GM18873 (cell line): ENCODE measurements around the gene MYO15A.
"Not testable (repeated sequence)": the region's sequence is repeated elsewhere in the genome, so short reads cannot be mapped to it uniquely, and the experiment has no call there.

Experiments used
- ATAC-seq: cut with Tn5 transposase; IDR thresholded peaks from one replicate; pipeline ENCODE4 v1.9.1; 2021; ENCODE audit warnings: mild to moderate bottlenecking, moderate library complexity, moderate number of reproducible peaks; ENCODE audit not compliant: unreplicated experiment, low FRiP score

The MYO15A gene

DNA sequence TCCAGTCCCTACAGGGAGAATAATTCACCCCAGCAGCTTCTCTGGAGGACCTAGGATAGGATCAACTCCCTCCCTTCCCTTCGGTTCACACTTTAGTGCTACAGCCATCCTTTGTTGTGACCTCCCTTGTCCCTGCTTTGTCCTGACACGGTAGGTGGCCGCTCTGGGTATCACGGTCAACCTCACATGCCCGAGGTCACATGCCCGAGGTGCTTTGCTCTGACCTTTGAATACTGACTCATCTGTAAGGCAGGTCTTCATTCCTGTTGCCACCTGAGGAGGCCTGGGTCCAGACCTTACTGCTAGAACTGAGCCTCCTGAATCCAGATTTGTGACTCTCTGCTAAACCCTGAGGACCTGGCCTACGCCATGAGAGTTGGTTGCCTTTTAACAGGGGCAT, 94.8 kb downstream of the MYO15A start:
- no peak for ATAC-seq

DNA sequence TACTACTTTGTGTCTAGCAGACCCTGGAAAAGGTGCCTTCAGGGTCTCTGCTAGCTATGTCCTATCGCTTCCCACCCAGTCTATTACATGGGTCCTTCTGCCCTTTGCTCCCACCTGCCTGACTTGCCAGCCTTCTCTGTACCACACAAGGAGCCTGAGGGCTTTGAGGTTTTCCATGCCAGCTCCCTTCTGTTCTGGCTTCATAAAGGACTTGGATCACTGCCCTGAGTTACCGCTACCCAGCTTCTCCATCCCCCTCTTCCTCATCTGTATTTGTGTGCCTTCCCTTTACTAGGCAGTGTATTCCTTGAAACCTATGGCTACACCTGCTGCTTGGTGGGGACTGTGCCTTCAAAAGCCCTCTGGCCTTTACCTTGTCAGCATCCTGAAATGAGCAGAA, 97.3 kb downstream of the MYO15A start:
- no peak for ATAC-seq

GRCh38 chr17:18206962-18207361, 98.4 kb downstream of the MYO15A start:
- no peak for ATAC-seq

DNA sequence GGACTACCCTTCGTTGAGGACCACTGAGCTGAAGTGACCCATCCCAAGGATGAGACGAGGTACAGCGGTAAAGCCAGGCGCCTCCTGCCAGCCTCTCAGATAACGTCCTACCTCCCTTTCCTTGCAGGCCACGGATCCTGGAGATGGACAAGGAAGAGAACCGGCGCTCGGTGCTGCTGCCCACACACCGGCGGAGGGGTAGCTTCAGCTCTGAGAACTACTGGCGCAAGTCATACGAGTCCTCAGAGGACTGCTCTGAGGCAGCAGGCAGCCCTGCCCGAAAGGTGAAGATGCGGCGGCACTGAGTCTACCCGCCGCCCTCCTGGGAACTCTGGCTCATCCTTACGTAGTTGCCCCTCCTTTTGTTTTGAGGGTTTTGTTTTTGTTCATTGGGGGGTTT, 99.5 kb downstream of the MYO15A start:
- ATAC-seq: no peak

- ATAC-seq: no peak
Measured at GRCh38 chr17:18213666-18214270, 105.2 kb downstream of the MYO15A start.

- not testable (repeated sequence) for ATAC-seq
Measured at GRCh38 chr17:18216906-18217305, 108.3 kb downstream of the MYO15A start.

DNA sequence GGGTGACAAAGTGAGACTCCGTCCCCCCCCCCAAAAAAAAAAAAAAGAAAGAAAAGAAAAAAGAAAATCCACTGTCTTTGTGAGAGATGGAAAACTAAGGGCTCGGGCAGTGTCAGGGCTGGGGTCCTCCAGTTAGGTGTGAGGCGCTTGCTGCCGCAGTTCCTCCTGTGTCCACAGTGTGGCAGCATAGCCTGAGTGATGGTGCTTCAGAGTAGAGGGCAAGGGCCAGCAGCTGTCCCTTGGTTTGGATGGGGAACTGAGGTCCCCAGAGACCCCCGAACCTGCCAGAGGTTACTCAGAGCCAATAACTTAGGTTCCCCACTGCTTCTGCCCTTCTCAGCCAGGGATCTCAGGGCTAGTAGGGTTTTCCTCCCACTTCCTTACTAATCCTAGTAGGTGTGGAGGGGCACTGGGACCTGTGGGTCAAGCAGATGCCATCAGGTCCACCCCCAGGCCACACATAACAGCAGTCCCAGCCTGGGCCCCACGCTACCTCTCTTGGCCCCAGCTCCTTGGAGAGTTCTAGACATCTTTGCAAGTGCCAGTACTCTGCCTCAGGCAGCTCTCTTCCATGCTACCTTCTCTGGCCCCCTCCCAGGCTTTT, 109.0 kb downstream of the MYO15A start:
- ATAC-seq: no peak

GRCh38 chr17:18218756-18219415, 110.3 kb downstream of the MYO15A start:
- no peak for ATAC-seq

- ATAC-seq: no peak
Measured at GRCh38 chr17:18224053-18224386, 115.5 kb downstream of the MYO15A start.

DNA sequence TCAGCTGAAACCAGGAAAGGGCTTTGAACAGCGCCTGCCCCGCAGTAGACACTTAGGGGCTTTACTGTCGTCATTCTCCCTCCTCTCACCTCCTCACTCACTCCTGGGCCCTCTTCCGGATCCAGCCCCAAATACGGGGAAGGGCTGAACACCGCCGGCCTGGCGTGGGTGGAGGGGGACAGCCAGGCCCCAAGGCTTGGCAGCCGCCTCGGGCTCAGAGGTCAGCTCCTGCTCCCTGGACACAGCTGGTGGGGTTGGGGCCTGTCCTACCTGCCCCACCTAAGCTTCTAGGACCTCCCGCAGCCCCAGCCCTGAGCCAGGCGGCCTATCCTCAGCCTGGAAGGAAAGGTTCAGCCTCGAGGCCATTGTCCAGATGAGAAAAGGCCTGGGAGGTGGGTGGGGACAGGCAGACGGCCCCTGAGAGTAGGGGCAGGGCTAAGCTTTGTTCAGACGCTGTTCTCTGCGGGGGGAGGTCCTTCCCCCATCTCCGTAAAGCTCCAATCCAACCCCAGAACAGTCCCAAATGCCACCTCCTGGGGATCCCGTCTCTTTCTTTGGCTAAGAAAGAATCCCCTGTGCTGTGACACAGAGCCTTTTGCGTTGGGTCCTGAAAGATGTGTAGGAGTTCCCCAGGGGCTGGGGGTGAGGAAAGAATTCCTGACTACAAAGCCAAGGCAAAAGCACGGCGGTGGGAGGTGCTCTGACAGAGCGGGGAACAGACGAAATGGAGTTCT, 116.0 kb downstream of the MYO15A start:
- ATAC-seq: no peak

GRCh38 chr17:18225121-18225641, 116.6 kb downstream of the MYO15A start, which contains the start of gene LLGL1:
TSS of gene LLGL1 (plus strand) at chr17:18225635. CDS start at chr17:18225683, 48 bp downstream.
- ATAC-seq: peak; percentile 43

DNA sequence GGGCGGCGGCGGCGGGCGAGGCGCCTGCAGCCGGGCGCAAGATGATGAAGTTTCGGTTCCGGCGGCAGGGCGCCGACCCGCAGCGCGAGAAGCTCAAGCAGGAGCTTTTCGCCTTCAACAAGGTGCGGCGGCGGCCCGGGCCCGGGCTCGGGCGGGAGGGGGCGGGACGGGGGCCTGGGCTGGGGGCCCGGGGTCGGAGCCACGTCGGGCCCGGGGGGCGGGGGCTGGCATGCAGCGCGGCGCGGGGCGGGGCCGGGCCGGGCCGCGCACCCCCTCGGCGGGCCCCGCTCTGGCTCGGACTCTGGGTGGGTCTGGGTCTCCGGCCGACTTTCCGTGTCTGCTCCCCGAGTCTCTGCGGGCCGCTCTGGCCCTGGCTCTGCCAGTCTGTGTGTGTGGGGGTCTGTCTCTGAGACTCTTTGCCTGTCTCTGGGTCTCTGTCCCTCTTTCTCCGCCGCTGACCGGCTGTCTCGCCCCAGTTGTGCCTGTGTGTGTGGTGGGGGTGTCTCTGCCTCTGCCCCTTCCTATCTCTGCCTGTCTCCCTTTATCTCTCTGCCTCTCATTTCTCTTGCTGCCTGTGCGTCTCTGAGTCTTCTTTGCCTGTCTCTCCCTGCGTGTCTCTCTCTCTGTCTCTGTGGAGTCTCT, 117.2 kb downstream of the MYO15A start:
- ATAC-seq: no peak

DNA sequence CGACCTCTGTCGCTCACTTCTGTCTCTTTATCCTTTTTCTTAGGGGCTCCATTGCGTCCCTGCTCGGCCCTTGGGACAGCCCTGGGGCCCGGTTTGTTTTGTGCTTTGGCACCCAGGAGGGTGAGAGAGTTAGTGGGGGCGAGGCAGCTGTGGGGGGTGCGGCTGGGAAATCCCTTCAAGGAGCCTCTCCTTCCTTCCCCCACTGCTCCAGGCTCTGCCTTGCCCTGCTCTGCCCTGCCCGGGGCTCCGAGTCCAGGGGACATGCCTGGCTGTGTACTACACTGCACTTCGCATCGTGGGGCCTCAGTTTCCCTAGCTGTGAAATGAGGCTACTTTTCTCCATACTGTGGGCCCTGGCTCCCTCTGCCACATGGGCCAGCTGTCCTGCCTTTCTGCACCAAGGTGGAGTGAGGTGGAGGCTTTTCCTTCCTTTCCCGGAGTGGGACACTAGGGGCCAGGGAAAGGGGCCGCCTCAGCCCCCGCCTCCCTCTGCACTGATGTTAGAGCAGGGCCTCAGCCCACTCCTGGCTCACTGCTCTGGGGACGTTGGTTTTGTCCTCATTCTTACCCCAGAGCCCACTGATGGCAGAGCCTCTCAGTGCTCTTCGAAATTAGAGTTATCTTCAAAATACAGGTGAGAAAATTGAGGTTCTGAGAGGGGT, 117.9 kb downstream of the MYO15A start:
- ATAC-seq: no peak

GRCh38 chr17:18227635-18228034, 119.1 kb downstream of the MYO15A start:
- ATAC-seq: no peak

- ATAC-seq: no peak
Measured at GRCh38 chr17:18228176-18228682, 119.7 kb downstream of the MYO15A start.

- no peak for ATAC-seq
Measured at GRCh38 chr17:18229254-18229653, 120.7 kb downstream of the MYO15A start.
